GM12878 (cell line): ENCODE results near the gene TBC1D2B. TPM values are rescaled to one million over a fixed set of nuclear protein-coding genes. Genes with fewer than 3 reads are reported as not detected.

ENCODE experiments used
- ATF2 ChIP-seq: IDR thresholded peaks from 2 replicates; pipeline ENCODE4 v1.6.1; 2012; ENCODE audit warnings: low read length, inconsistent platforms
- ATF3 ChIP-seq: IDR thresholded peaks from 2 replicates; pipeline ENCODE4 v1.6.1; 2011; ENCODE audit warnings: low read depth, mild to moderate bottlenecking, low read length, moderate library complexity, borderline replicate concordance; ENCODE audit errors: extremely low read depth
- ATF7 ChIP-seq: fragments of 450-650 bp; IDR thresholded peaks from 2 replicates; pipeline ENCODE4 v1.6.1; 2016; ENCODE audit warnings: low read depth, mild to moderate bottlenecking
- CREB1 ChIP-seq: IDR thresholded peaks from 2 replicates; pipeline ENCODE4 v1.6.1; 2012; ENCODE audit warnings: low read depth, mild to moderate bottlenecking, inconsistent platforms
- CTCF ChIP-seq, 3 experiments: IDR thresholded peaks in 2 of 3; conservative IDR thresholded peaks in 1 of 3; 2 replicates each; pipeline ENCODE4 v1.5.1; 2011; ENCODE audit warnings: low read depth in 3 of 3, low read length in 3 of 3, mild to moderate bottlenecking in 3 of 3, control low read depth in 2 of 3, moderate library complexity in 2 of 3, inconsistent platforms in 1 of 3, mixed read lengths in 1 of 3; ENCODE audit not compliant: control insufficient read depth in 2 of 3, insufficient read depth in 1 of 3; ENCODE audit errors: extremely low read depth in 1 of 3
- GATAD2B ChIP-seq: fragments of 450-650 bp; conservative IDR thresholded peaks from 2 replicates; pipeline ENCODE4 v1.6.1; 2017; ENCODE audit warnings: low read depth, mild to moderate bottlenecking, moderate library complexity
- IKZF2 ChIP-seq, 2 experiments: fragments of 450-650 bp; IDR thresholded peaks; 2 replicates each; pipeline ENCODE4 v1.6.1; 2017; ENCODE audit warnings: mild to moderate bottlenecking in 2 of 2, moderate library complexity in 2 of 2
- KDM1A ChIP-seq: fragments of 200-600 bp; sonication (generic); IDR thresholded peaks from 2 replicates; pipeline ENCODE4 v1.6.1; 2016; ENCODE audit warnings: borderline replicate concordance
- MEF2A ChIP-seq: IDR thresholded peaks from 2 replicates; pipeline ENCODE4 v1.6.1; 2011; ENCODE audit warnings: low read depth, mild to moderate bottlenecking, low read length, moderate library complexity; ENCODE audit not compliant: insufficient read depth
- PAX5 ChIP-seq: IDR thresholded peaks from 2 replicates; pipeline ENCODE4 v1.6.1; 2011; ENCODE audit warnings: low read depth, low read length, borderline replicate concordance
- PAX8 ChIP-seq: fragments of 450-650 bp; IDR thresholded peaks from 2 replicates; pipeline ENCODE4 v1.6.1; 2017; ENCODE audit warnings: mild to moderate bottlenecking, moderate library complexity
- RB1 ChIP-seq: fragments of 450-650 bp; formaldehyde crosslinking; IDR thresholded peaks from 2 replicates; pipeline ENCODE4 v1.6.1; 2017; ENCODE audit warnings: mild to moderate bottlenecking, borderline replicate concordance
- RBBP5 ChIP-seq: fragments of 200-600 bp; sonication (generic); conservative IDR thresholded peaks from 2 replicates; pipeline ENCODE4 v1.6.1; 2016
- SKIL ChIP-seq: fragments of 450-650 bp; IDR thresholded peaks from 2 replicates; pipeline ENCODE4 v1.6.1; 2017; ENCODE audit warnings: mild to moderate bottlenecking, low read depth, inconsistent platforms; ENCODE audit not compliant: poor library complexity, severe bottlenecking
- SRF ChIP-seq, 2 experiments: IDR thresholded peaks; 2 replicates each; pipeline ENCODE4 v1.6.1; 2011; ENCODE audit warnings: low read depth in 2 of 2, low read length in 2 of 2, mild to moderate bottlenecking in 1 of 2, moderate library complexity in 1 of 2
- STAT3 ChIP-seq: IDR thresholded peaks from 2 replicates; pipeline ENCODE4 v1.6.1; 2011; ENCODE audit warnings: low read depth, low read length, improper control_type of control experiment
- SUPT20H ChIP-seq: IDR thresholded peaks from 2 replicates; pipeline ENCODE4 v1.6.1; 2011; ENCODE audit warnings: low read depth, mild to moderate bottlenecking, low read length, moderate library complexity, borderline replicate concordance; ENCODE audit not compliant: control insufficient read depth
- TAF1 ChIP-seq: IDR thresholded peaks from 2 replicates; pipeline ENCODE4 v1.6.1; 2011; ENCODE audit warnings: mild to moderate bottlenecking, low read depth, low read length, borderline replicate concordance
- ZNF622 ChIP-seq: fragments of 450-650 bp; IDR thresholded peaks from 2 replicates; pipeline ENCODE4 v1.6.1; 2017; ENCODE audit warnings: mild to moderate bottlenecking, inconsistent platforms
- polyA plus RNA-seq, 11 experiments: library from polyadenylated mRNA; depleted of rRNA in 4 of 11; unstranded in 6 of 11; stranded (reverse) in 5 of 11; fragments of >200 nt; fragmentation: Nextera tagmentation in 4 of 11; fragmentation: Illumina TruSeq in 1 of 11; extraction: Ambion mirVana in 4 of 11; extraction: Trizol in 1 of 11; gene quantifications; 1 replicate in 1 of 11; 2 replicates in 10 of 11; pipeline versions ENCODE4 v1.2.1 to v1.2.3, GENCODE V29; 2011 to 2016; ENCODE audit warnings: inconsistent platforms in 2 of 11, missing spikeins in 2 of 11, low read depth in 1 of 11
- total RNA-seq, 4 experiments: library from RNA; depleted of rRNA in 3 of 4; stranded (reverse); fragments of >200 nt in 3 of 4; fragmentation: Illumina TruSeq in 1 of 4; extraction: Trizol in 1 of 4; gene quantifications; 2 replicates each; pipeline versions ENCODE4 v1.2.1 to v1.2.3, GENCODE V29; 2013 to 2021
- TF ChIP-seq, protein P1 (sequence below): fragments of 450-650 bp; IDR thresholded peaks from 2 replicates; pipeline ENCODE4 v1.6.1; 2016; ENCODE audit warnings: mild to moderate bottlenecking, moderate library complexity, borderline replicate concordance

The TBC1D2B gene
- total and polyA plus RNA-seq, 10 of the 15 experiments (the other 5 are each of a cell fraction or from before 2014, with no cell fraction given) = 1.3 to 53.4 (median 19.4) TPM

DNA sequence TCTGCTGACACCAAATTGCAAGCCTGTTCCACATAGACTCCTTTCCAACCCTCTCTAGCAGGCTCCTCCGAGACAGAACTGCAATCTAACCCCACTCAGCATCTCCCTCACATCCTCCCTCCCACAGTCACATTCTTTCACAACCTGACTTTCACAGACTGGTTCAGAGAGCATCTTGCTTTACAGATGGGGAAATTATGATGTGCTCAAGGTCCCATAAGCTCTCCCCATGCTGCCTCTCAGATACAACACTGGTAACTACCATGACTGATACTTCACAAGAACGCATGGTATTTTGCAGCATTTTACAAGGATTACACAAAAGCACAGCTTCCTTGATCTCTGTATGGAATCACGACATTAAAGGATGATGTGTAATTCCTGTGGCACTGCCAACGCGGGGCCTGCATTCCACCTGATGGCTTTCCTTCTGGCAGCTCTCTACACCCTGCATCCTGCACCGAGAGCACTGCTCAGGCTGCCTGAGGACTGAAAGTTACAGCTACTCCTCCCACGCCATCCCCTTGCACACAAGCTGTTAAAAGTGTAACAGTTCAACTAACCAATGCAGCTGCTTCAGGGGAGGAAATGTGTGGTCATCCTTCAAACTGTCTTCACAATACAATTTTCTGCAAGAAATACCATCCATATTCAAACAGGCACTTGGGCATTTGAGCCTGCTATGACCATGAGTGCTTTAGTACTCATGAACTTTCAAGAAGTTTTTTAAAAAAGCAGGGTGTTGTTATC lies 27.6 kb downstream of the TBC1D2B start (continued):
- TF ChIP-seq CREB1 (peak; percentile 23; the same call in 1 of the 2 replicates), ATF2 (no peak), IKZF2 (IDR thresholded peaks at IDR 0.05) (peak; percentile 72 to 74; a peak in 3 of 4 replicates), SKIL (peak; percentile 93), ATF3 (no peak), KDM1A (no peak), PAX5 (peak; percentile 48; the same call in 1 of the 2 replicates), STAT3 (no peak), RBBP5 (no peak), MEF2A (0 out of 2 replicates have a peak, but pooled peaks have one; percentile 31), PAX8 (no peak), TAF1 (peak; percentile 42; the same call in 1 of the 2 replicates), CTCF (IDR thresholded peaks at IDR 0.05 in 2 of 3, conservative IDR thresholded peaks at IDR 0.05 in 1 of 3; ENCODE audit: control insufficient read depth in 2 of 3, extremely low read depth in 1 of 3, insufficient read depth in 1 of 3, low read depth in 3 of 3, low read length in 3 of 3) (no peak), ZNF622 (no peak), RB1 (no peak), SRF (IDR thresholded peaks at IDR 0.05; ENCODE audit: low read depth in 2 of 2, low read length in 2 of 2) (no peak), ATF7 (peak; percentile 85), SUPT20H (no peak), GATAD2B (no peak)
- TF ChIP-seq, protein P1, sequence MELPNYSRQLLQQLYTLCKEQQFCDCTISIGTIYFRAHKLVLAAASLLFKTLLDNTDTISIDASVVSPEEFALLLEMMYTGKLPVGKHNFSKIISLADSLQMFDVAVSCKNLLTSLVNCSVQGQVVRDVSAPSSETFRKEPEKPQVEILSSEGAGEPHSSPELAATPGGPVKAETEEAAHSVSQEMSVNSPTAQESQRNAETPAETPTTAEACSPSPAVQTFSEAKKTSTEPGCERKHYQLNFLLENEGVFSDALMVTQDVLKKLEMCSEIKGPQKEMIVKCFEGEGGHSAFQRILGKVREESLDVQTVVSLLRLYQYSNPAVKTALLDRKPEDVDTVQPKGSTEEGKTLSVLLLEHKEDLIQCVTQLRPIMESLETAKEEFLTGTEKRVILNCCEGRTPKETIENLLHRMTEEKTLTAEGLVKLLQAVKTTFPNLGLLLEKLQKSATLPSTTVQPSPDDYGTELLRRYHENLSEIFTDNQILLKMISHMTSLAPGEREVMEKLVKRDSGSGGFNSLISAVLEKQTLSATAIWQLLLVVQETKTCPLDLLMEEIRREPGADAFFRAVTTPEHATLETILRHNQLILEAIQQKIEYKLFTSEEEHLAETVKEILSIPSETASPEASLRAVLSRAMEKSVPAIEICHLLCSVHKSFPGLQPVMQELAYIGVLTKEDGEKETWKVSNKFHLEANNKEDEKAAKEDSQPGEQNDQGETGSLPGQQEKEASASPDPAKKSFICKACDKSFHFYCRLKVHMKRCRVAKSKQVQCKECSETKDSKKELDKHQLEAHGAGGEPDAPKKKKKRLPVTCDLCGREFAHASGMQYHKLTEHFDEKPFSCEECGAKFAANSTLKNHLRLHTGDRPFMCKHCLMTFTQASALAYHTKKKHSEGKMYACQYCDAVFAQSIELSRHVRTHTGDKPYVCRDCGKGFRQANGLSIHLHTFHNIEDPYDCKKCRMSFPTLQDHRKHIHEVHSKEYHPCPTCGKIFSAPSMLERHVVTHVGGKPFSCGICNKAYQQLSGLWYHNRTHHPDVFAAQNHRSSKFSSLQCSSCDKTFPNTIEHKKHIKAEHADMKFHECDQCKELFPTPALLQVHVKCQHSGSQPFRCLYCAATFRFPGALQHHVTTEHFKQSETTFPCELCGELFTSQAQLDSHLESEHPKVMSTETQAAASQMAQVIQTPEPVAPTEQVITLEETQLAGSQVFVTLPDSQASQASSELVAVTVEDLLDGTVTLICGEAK = no peak
